GM21786 (cell line): Measurements from ENCODE around the gene SNRK.

Experiments used
- ATAC-seq: cut with Tn5 transposase; IDR thresholded peaks from one replicate; pipeline ENCODE4 v1.9.1; 2021; ENCODE audit not compliant: unreplicated experiment

Gene SNRK, protein sequence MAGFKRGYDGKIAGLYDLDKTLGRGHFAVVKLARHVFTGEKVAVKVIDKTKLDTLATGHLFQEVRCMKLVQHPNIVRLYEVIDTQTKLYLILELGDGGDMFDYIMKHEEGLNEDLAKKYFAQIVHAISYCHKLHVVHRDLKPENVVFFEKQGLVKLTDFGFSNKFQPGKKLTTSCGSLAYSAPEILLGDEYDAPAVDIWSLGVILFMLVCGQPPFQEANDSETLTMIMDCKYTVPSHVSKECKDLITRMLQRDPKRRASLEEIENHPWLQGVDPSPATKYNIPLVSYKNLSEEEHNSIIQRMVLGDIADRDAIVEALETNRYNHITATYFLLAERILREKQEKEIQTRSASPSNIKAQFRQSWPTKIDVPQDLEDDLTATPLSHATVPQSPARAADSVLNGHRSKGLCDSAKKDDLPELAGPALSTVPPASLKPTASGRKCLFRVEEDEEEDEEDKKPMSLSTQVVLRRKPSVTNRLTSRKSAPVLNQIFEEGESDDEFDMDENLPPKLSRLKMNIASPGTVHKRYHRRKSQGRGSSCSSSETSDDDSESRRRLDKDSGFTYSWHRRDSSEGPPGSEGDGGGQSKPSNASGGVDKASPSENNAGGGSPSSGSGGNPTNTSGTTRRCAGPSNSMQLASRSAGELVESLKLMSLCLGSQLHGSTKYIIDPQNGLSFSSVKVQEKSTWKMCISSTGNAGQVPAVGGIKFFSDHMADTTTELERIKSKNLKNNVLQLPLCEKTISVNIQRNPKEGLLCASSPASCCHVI

DNA sequence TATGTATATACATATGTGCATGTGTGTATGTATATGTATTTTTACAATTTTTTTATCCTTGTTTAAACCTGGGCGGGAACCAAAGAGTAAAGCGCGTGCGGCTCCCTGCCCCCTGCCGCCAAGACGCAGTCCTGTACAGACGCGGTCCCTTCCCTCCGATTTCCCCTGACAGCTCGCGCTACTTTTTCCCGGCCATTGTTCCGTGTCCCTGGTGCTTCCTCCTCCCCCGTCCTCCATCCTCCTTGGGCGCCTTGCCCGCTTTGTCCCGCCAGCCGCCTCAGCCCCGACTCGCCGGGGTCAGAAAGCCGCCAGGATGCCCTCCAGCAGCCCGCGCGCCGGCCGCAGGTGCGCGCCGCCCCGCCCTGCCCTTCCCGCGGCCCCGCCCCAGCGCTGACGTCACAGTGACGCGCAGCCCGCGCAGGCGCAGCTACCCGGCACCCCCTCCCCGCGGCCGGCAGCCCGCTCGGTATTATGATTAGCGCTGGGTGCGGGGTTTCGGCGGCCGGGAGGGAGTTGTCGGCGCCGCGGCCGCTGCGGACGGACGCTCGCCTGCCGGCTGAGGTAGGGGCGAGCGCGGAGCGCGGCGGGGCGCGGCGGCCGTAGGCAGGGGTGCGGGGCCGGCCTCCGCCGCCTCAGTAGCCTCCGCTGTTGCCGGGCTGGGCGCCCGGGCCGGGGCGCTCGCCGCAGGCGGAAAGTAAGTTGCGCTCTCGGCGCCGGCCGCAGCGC is at the start of gene SNRK:
SNRK (plus strand) TSS at position 426 of the 726 bp plus-strand sequence. CDS start 16,664 bp downstream, outside the sequence.
- ATAC-seq = peak; percentile 74

GRCh38 chr3:43238801-43239200 is 47.5 kb upstream of the SNRK start:
- ATAC-seq = no peak

DNA sequence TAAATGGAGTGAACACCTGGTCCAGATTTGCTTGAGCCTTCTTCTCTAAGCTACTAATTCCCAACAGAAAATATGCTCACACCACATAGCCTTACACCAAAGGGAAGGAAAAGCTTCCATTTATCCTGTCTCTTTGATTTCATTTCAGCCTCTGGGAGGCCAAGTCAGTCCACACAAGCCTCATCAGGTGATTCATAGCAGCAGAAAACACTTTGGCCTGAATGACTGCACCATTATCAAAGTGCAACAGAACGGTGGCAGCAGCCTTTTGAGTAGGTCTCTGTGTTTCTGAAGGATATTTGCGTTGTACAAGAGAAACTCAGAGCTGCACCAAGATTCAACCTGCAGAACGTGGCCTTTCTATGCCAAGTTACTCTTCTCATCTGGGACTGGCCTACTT is 46.6 kb upstream of the SNRK start:
- no peak for ATAC-seq

DNA sequence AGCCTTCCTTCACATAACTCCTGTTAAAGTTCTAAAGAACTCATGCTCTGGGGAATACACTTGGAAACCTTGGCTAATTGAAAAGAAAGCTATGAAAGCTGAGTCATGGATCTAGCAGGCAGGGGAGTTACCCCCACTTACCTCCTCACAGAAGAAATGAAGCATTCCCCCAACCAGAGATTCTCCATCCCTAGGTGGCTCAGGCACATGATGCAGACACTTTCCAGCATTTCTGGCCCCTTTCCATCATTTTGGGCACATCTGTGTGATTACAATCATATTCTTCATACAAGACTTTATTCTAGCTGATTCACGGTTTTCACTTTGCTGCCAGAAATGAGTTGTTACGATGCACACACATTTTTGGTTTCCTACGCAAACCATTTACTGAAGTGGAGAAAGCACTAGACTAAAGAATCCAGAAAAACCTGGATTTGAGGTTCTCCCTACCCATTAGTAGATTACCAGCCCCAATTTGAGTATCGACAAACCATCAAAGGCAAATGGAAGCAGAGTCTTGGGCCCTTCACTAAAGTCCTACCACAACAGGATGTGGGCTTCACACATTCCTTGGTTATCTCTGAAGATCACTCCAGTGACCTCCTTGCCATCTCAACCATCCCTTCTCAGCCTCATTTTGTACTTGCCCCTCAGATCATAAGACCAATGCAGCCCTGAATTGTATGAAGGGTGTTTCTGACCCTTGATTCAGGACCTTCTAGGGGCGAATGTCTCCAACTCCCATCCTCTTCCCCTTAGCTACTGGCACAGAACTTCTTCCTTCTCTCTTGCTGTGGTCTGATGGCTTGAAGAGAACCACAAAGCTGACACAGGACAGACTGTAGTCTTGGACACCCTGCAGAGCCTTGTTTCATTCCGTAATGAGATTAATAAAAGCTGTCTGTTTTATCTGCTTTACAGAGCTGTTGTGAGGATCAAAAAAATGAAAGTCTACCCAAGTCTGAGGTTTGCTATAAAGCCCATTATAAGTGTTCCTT is 42.5 kb upstream of the SNRK start:
- ATAC-seq = no peak

DNA sequence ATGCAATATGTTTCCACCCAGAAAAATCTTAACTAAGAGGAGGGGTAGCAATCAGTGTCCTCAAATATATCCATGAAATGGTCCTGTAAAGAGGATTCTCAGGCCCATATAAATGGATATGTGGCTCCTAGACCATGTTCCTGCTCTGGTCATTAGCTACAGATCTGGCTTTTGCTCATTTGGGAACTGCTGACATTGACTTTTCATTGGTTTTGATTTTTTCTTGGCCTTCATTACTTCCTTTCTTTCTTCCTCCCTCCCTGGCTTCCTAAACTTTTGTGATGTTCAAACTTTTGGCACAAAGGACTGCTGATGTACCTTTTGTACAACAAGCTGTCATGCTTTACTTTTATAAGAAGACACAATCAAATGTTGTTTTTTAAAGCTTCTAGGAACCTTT is 41.6 kb upstream of the SNRK start:
- no peak for ATAC-seq

DNA sequence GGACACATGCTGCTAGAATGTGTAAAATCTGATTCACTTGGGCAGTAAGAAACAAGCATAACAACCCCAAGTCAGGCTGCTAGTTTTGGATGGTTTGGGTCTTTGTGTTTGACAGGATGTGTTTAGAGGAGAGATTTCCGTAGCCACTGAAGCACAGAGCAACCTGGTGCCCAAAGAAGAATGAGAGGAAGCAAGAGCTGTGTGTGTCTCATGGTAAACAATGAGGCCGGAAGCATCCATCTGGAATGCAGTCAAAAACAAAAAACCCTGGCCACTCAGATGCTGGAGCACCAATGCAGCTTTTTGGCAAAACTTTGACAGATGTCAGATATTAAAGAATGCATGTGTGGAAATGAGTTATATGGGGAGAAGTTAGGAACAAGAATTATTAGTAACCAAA is 39.4 kb upstream of the SNRK start:
- ATAC-seq = no peak

DNA sequence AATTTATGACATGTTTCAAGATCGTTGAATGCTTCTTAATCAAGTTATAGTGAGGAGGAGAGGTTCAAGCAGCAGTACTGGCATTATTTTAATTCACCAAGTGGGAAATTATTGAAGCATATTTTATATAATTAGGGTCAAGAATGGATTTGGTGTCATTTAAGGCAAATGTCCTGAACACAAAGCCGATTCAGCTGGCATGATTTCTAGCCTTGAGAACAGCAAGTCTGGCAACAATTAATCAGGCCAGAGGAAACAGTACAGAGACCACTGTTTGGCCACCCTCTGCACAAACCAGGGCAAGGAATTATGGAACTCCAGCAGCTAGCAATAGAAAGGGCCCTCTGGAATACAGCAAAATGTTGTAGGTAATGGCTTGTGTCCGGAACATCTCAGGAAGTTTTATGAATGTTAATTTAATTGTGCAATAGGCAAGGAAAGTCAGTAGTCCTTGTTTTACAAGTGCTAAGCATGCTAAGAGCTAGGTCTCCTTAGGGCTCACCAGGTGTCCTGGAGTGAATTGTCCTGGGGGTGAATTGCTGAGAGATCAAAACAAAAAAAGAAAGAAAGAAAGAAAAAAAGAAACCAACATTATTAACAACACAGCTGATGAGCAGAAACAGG is 38.7 kb upstream of the SNRK start:
- no peak for ATAC-seq

GRCh38 chr3:43248185-43248583 is 38.2 kb upstream of the SNRK start:
- ATAC-seq = no peak

GRCh38 chr3:43248973-43249372 is 37.4 kb upstream of the SNRK start:
- no peak for ATAC-seq

GRCh38 chr3:43249405-43249804 is 36.9 kb upstream of the SNRK start:
- ATAC-seq = no peak

DNA sequence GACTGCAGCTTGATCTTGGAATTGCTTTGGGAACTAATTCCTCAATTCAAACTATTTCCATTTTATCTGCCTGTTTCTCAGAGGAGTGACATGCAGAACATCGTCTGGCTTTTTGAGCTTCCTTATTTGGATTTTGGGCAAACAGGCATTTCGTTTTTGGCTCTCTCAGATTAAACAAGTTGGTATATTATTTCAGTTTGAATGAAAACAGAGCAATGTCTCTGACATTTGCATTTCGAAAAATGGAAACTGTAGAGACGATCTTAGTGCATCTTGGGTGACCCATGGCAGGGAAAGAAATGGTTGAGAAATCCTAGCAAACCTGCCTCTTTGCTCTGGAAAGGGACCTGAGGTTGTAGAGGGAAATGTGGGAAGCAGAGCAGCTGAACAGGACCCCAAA is 33.0 kb upstream of the SNRK start:
- no peak for ATAC-seq

DNA sequence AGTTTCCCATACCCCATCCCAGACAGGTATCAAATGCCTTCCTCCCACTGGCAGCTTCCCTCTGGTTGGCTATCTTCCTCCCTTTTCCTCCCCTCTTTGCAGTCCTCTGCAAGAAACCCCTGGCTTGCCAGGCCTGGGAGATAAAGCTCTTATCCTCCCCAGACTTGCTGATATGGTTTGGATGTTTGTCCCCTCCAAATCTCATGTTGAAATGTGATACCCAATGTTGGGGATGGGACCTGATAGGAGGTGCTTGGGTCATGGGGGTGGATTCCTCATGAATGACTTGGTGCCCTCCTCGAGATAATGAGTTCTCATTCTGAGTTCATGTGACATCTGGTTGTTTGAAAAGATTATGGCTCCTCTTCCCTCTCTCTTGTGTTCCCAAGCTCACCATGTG is 32.2 kb upstream of the SNRK start:
- no peak for ATAC-seq

- ATAC-seq = no peak
These were observed 30.7 kb upstream of the SNRK start for GRCh38 chr3:43255662-43256061.

DNA sequence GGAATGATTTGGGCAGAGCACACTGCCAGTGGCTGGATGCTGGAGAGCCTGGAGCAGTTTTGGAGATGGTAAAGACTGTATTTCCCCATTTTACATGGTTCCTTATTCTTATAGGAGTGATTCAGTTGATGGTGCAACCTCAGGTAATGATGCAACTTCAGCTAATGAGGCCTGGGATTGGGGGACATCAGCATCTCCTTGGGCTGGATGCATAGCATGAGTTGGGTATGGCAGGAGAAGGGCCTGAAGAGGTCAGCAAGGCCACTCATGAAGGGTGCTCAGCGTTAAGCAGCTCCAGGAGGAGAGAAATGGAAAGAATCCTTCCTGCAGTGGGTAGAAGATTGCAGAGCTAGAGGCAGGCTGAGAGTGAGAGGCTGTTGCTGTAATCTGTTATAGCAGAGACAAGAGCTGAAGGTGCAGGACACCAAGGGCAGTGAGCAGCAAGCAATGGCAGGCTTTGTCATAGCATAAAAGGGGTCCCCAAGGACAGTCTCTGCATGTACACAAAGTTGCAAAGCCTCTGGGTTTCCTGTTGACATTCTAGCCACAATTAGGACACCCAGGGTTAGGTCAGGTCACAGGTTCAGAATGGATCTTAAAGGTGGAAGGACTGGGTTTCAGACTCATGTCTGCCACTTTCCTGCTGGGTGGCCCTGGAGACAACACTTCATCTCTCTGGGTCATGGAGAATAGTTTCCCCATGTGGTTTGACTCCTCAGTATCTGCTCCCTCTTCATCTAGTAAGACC is 29.5 kb upstream of the SNRK start:
- no peak for ATAC-seq

GRCh38 chr3:43257850-43258249 is 28.5 kb upstream of the SNRK start:
- no peak for ATAC-seq

GRCh38 chr3:43259626-43260025 is 26.7 kb upstream of the SNRK start:
- no peak for ATAC-seq

DNA sequence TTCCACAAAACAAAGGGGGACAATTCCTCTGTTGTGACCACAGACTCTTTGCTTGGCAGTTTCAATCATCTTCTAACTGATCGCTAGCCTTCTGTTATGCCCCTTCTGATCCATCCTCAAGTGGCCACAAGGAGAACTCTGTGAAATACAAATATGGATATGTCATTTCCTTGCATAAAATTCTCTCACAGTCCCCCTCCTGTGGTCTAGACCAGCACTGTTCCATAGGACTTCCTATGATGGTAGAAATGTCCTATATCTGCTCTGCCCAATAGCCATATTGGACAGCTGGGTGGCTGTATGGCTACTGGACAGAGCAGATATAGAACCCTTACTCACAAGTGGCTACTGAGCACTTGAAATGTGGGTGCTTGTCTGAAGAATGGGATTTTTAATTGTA is 25.9 kb upstream of the SNRK start:
- no peak for ATAC-seq

DNA sequence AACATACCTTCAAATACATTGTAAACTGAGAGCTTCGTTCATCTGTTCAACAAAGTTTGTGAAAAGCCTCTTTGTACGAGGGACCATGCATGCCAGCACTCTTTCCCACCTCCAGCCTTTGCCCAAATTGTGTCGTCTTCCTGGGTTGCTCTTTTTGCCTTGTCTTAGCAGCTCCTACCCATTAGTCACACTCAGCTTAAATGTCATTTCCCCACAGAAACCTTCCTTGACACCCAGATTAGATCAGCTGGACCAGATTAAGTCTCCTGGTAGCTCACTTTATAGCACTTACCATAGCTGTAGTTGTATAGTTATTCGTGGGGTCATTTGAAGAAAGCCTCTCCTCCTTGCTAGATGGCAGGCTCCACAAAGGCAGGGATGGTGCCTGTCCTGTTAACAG is 24.1 kb upstream of the SNRK start:
- no peak for ATAC-seq

- no peak for ATAC-seq
These were observed 19.9 kb upstream of the SNRK start for GRCh38 chr3:43266451-43266850.
